ENCODE results near the gene CASK.

CASK gene

DNA sequence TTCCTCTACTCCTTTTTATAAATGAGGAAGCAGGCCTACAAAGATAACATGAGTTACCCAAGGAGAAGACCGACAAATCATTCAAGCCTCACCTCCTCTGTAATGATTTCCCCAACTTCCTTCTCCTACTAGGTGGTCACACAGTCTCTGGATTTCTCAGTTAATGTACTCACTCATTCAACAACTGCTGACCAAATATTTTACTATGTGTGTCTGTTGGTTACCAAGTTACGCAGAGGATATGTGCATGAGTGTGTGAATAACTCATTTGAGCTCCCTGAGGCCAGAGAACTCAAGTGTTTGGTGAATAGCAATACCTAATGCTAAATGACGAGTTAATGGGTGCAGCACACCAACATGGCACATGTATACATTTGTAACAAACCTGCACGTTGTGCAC, 10.4 kb downstream of the CASK start:
- DNase-seq: no peak

- DNase-seq: no peak
Measured at GRCh38 chrX:41909068-41909467, 14.3 kb downstream of the CASK start.

DNA sequence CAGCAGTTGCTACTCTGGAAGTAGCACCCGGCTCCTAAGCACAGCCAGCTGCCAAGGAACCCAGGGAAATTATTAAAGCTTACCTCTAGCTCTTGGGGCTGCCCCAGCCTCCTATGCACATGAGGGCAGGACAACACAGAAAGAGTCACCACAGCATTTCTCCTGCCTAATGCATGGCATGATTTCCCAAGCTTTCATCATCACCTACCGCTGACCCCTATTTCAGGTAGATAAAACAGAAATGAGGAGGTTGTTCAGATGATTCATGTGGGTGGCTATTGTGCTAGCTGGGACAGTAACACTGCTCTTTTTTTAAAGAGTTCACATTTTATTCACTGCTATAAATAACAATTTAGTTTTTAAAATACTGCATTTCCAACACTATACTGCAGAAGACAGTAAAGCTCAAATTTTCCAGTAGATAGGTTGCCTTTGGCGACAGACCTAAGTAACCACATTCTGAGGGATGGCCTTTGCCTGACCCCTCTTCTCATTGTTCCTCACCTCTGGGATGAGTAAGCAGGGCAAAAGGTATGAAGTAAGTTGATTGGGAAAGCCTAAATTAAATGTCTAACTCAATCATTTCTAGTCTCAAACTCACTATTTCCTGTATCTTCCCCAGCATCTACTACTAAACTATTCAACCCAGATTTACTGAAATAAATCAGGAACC, 16.7 kb downstream of the CASK start:
- no peak for DNase-seq

DNA sequence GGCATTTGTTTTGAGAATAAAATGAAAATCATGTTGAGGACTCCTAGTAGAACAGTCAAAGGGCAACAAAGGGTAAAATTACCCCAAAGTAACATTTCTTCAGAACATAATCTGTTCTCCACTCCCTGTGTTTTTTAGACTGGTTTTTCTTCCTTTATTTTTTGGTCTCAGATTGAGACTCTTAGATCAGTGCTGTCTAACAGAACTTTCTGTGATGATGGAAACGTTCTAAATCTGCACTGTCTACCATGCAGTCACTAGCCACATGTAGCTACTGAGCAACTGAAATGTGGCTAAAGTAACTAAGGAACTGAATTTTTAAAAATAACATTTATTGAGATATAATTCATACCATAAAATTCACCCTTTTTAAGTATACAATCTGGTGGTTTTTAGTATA, 19.8 kb downstream of the CASK start:
- no peak for DNase-seq

DNA sequence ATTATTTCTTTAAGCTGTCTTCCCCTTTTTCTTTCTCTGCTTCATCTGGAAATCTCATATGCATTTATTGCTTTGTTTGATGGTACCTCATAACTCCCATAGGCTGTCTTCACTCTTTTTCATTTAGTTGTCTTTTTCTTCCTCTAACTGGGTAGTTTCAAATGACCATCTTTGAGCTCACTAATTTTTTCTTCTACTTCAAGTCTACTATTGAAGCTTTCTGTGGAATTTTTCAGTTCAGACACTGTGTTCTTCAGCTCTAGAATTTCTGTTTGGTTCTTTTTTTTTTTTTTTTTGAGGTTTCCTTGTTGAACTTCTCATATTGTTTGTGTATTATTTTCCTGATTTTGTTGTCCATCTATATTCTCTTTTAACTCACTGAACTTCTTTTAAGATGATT, 23.0 kb downstream of the CASK start:
- no peak for DNase-seq

DNA sequence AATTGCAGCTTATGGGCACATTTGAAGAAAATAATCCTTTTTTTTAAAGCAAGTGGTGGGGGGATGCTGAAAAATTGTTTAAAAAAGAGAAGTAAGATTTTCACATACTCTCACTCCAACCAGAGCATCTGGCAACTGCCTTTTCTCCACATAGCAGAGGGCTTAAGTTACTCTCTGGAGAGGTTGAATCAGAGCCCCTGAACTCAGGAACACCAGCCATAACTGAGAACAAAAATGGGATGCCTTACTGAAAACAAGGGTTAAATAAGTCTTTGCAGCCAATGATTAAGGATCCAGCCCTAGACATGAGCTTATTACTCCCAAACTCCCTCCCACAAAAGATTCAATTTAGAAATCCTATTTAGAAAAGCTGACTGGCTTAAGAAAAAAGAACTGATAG, 27.5 kb downstream of the CASK start:
- DNase-seq: no peak

GRCh38 chrX:41890026-41890423, 33.3 kb downstream of the CASK start:
- DNase-seq: no peak

GRCh38 chrX:41889317-41890025, 33.9 kb downstream of the CASK start:
- no peak for DNase-seq

- no peak for DNase-seq
Measured at GRCh38 chrX:41887691-41888090, 35.7 kb downstream of the CASK start.

DNA sequence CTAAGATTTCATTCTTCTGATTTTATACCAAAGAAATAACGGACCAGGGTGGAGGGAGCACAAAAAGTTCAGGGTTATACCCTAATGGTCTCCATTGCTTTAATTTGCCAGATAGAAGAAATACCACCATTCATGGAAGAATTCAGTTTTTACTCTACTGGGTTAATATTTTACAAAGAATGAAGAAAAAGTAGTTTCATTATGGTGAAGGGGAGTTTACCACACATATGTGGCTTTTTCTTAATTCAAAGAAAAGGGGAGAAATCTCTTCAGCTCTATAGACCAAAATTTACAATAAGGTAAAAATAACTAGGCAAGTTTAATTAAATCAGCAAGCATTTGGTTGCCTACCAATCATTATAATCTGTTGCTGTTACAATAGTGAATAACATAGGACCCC, 37.6 kb downstream of the CASK start:
- DNase-seq: no peak

DNA sequence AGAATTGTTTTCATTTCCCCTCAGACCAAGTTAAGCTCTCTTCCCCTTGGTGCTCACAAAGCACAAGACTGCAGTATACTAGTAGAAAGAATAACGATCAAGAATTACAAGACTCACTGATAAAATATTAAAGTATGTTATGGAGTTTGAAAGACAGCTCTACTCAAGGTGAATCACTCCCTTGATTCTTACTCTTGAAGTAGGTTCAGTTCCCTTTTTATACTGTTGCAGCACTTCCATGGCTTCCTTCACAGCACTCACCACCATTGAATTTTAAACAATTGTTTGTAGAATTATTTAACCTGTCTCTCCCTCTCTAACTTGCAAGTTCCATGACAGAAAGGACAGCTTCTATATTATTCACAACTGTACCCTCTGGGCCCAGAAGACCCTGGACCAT, 42.2 kb downstream of the CASK start:
- no peak for DNase-seq

GRCh38 chrX:41877167-41877566, 46.2 kb downstream of the CASK start:
- no peak for DNase-seq

- DNase-seq: no peak
Measured at GRCh38 chrX:41875142-41875541, 48.2 kb downstream of the CASK start.

GRCh38 chrX:41870719-41871151, 52.6 kb downstream of the CASK start:
- DNase-seq: no peak

GRCh38 chrX:41868392-41868977, 54.9 kb downstream of the CASK start:
- DNase-seq: no peak

DNA sequence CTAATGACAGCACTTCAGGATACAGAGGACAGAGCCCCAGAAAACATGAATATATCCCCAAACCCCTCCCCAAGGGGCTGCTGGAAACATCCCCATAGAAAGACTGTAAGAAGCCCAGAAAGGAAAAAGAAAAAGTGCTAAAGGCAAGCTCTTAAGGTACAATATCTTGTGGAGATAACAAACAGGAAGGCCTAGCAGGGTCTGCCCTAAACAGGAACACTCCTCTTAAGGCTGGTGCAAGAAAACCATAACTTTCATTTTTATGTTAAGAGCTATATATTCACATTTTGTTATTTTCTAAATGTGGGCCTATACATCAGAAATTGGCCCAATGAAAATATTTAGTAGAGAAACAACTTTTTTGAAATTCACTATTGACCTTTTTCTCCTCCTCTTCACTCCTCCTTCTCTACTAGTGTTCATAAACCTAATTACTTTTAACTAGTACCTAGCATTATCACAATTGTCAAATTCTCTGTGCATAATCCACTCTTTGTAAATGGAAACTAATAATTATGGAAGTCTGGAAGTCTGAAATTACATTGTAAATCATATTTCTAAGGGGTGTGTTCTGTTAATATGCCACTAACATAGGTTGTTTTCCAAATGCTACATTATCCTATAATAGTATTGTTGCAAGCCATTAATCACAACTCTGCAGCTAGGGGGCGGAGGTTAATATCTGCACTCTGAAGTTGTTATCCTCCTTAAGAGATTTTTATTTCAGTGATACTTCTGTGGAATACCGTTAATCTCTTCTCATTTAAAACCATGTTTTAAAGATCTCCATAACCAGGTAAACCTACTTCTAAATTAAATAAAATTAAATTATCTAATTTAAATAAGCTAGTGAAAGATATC, 59.8 kb downstream of the CASK start:
- DNase-seq: no peak

- no peak for DNase-seq
Measured at GRCh38 chrX:41862562-41863184, 60.7 kb downstream of the CASK start.

DNA sequence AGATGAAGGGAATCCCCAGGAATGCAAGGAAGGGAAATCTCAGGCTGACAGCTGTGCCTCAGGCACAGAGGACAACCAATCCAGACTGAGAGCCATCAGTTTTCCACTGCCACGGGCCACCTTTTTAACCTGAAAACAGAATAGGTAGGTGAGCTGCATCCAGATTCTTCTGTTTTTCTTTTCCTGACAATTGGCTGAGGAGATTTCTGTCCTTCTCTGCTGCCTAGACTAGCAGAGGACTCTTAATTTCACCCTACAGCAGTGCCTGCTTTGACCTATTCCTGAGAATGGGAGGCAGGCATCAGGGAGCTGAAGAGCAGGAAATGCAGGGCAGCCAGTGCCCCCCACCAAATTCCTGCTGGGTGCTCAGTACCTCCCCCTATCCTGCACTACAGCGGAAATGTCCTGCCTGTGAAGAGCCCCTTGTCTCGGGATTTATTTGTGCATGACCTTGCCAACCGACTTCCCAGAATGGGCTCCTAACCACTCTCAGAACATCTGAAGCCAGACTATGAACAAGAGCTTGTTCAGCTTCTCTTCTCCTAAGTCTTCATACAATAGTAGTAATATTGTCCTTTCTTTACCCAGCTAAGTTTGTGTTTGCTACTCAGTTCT, 65.1 kb downstream of the CASK start:
- DNase-seq: no peak

GRCh38 chrX:41857670-41858069, 65.7 kb downstream of the CASK start:
- no peak for DNase-seq

GRCh38 chrX:41846714-41847113, 76.6 kb downstream of the CASK start:
- no peak for DNase-seq

DNA sequence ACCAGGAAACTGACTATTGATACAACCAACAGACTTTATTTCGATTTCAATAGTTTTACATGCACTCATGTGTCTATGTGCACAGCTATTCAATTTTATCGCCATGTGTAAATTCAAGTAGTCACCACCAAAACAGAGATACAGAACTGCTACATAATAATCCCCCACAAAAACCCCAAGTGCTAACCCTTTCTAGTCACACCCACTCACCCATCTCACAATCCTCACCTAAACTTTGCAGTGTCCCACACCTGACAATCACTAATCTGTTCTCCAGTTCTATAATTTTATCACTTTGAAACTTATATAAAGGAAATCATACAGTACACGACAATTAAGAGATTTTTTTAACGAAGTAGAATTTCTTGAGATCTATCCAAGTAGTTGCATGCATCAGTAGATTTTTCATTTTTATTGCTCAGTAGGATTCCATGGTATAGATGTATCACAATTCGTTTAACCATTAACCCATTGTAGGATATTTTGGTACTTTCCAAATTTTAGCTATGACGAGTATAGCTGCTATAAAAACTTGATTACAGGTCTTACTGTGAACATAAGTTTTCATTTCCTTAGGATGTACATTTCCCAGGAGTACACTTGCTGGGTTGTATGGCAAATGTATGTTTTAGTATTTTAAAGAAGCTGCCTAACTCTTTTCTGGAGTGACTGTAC, 85.9 kb downstream of the CASK start:
- DNase-seq: no peak

- no peak for DNase-seq
Measured at GRCh38 chrX:41828826-41829225, 94.5 kb downstream of the CASK start.
